Panc1 (cell line): ENCODE measurements around the gene C16orf78.

ENCODE experiments used
- POLR2AphosphoS5 ChIP-seq: IDR thresholded peaks from 2 replicates; pipeline ENCODE4 v1.6.1; 2012; ENCODE audit warnings: mild to moderate bottlenecking, low read depth, low read length, moderate library complexity
- SIN3A ChIP-seq: IDR thresholded peaks from 2 replicates; pipeline ENCODE4 v1.6.1; 2012; ENCODE audit warnings: low read depth, mild to moderate bottlenecking, low read length, moderate library complexity, borderline replicate concordance; ENCODE audit not compliant: insufficient read depth
- TCF7L2 ChIP-seq: IDR thresholded peaks from 2 replicates; pipeline ENCODE4 v1.6.1; 2011; ENCODE audit warnings: mild to moderate bottlenecking, low read depth, low read length, inconsistent platforms
- TF ChIP-seq, protein P1 (sequence below): fragments of 450-650 bp; IDR thresholded peaks from 2 replicates; pipeline ENCODE4 v1.5.1; 2017; ENCODE audit warnings: mild to moderate bottlenecking
- TF ChIP-seq, protein P2 (sequence below), 2 experiments: IDR thresholded peaks; 2 replicates each; pipeline ENCODE4 v1.6.1; 2011 to 2012; ENCODE audit warnings: low read depth in 2 of 2, control low read depth in 1 of 2, low read length in 1 of 2, mild to moderate bottlenecking in 1 of 2, moderate library complexity in 1 of 2; ENCODE audit not compliant: insufficient read depth in 1 of 2

DNA sequence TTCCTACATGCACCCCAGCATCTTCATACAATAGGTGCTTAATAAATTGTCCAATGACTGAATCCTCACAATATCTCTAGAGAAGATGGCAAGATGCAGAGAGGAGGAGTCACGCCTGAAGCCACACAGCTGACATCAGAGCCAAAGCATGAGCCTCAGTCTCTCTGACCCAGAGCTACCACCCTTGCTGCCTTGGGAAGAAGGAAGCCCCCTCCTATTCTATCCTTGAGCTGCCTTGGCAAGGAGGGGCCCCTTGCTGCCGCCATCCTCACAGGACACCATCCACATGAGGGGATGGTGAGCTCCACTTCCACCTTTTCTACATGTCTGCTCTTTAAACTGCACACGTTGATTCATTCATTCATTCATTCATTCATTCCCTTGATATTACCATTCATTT lies 37.0 kb upstream of the C16orf78 start:
- TF ChIP-seq, protein P1, sequence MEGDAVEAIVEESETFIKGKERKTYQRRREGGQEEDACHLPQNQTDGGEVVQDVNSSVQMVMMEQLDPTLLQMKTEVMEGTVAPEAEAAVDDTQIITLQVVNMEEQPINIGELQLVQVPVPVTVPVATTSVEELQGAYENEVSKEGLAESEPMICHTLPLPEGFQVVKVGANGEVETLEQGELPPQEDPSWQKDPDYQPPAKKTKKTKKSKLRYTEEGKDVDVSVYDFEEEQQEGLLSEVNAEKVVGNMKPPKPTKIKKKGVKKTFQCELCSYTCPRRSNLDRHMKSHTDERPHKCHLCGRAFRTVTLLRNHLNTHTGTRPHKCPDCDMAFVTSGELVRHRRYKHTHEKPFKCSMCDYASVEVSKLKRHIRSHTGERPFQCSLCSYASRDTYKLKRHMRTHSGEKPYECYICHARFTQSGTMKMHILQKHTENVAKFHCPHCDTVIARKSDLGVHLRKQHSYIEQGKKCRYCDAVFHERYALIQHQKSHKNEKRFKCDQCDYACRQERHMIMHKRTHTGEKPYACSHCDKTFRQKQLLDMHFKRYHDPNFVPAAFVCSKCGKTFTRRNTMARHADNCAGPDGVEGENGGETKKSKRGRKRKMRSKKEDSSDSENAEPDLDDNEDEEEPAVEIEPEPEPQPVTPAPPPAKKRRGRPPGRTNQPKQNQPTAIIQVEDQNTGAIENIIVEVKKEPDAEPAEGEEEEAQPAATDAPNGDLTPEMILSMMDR = no peak
- no peak for TF ChIP-seq POLR2AphosphoS5
- TF ChIP-seq SIN3A = no peak
- TF ChIP-seq TCF7L2 = no peak
- TF ChIP-seq, protein P2, sequence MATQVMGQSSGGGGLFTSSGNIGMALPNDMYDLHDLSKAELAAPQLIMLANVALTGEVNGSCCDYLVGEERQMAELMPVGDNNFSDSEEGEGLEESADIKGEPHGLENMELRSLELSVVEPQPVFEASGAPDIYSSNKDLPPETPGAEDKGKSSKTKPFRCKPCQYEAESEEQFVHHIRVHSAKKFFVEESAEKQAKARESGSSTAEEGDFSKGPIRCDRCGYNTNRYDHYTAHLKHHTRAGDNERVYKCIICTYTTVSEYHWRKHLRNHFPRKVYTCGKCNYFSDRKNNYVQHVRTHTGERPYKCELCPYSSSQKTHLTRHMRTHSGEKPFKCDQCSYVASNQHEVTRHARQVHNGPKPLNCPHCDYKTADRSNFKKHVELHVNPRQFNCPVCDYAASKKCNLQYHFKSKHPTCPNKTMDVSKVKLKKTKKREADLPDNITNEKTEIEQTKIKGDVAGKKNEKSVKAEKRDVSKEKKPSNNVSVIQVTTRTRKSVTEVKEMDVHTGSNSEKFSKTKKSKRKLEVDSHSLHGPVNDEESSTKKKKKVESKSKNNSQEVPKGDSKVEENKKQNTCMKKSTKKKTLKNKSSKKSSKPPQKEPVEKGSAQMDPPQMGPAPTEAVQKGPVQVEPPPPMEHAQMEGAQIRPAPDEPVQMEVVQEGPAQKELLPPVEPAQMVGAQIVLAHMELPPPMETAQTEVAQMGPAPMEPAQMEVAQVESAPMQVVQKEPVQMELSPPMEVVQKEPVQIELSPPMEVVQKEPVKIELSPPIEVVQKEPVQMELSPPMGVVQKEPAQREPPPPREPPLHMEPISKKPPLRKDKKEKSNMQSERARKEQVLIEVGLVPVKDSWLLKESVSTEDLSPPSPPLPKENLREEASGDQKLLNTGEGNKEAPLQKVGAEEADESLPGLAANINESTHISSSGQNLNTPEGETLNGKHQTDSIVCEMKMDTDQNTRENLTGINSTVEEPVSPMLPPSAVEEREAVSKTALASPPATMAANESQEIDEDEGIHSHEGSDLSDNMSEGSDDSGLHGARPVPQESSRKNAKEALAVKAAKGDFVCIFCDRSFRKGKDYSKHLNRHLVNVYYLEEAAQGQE (IDR thresholded peaks at IDR 0.05; ENCODE audit: insufficient read depth in 1 of 2, low read depth in 2 of 2, low read length in 1 of 2) = no peak
